GM18858 (cell line): ENCODE measurements around the gene GUCA2A.

Experiments used
- ATAC-seq: cut with Tn5 transposase; IDR thresholded peaks from one replicate; pipeline ENCODE4 v1.9.1; 2021; ENCODE audit not compliant: unreplicated experiment

GUCA2A gene

GRCh38 chr1:42155362-42155761 lies 9.2 kb downstream of the GUCA2A start:
- no peak for ATAC-seq

GRCh38 chr1:42154685-42155084 lies 9.9 kb downstream of the GUCA2A start:
- no peak for ATAC-seq

DNA sequence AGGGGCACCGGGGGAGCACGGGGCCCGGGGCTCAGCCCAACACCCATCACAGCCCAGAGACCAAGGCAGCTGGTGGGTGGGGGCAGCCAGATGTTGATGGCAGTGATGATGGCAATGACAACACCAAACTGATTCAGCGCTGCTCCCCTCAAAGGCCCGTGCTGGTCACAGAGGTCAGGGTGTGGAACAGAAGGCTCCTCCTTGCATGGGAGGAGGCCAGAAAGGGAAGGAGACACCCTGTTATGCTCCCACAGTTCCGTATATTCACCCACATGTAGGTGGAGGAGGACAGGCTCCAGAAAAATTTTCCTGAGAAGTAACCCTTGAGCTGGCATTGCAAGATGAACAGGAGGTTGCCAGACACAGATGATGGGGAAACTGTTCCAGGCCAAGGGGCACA lies 10.9 kb downstream of the GUCA2A start:
- no peak for ATAC-seq

DNA sequence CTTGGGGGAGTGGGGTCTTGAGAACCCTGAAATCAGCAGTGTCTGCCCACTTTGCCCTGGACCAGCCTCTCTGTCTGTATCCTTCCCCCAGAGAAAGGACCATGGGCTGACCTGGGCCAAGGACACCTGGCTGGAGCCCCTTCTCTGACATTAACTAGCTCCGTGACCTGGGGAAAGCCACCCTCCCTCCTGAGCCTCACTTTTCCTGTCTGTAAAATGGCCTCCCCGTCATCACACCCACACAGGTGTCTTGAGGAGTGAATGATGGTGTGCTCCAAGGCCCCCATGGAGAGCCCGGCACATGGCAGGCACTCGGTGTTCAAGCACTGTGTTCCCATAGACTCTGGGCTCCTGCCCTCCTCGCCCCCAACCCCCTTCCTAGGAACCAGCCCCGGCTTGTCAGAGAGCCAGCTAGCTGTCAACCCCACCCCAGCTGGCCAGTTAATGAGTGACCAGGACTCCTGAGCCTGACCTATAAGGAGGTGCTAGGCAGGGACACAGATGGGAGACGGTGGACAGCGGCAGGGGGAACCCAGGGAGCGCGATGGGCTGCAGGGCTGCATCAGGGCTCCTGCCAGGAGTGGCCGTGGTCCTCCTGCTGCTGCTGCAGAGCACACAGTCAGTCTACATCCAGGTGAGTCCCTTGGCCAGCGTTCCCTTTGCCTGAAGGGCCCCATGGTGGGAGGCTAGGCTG lies 11.5 kb downstream of the GUCA2A start, which contains the start of gene GUCA2B:
Gene GUCA2B (plus strand): TSS at position 504 of the 694 bp plus-strand sequence. CDS start 41 bp downstream, at position 545.
- ATAC-seq, result no peak

- ATAC-seq, result no peak
These were observed 12.4 kb downstream of the GUCA2A start for GRCh38 chr1:42152119-42152518.

- no peak for ATAC-seq
These were observed 13.9 kb downstream of the GUCA2A start for GRCh38 chr1:42150651-42151050.

DNA sequence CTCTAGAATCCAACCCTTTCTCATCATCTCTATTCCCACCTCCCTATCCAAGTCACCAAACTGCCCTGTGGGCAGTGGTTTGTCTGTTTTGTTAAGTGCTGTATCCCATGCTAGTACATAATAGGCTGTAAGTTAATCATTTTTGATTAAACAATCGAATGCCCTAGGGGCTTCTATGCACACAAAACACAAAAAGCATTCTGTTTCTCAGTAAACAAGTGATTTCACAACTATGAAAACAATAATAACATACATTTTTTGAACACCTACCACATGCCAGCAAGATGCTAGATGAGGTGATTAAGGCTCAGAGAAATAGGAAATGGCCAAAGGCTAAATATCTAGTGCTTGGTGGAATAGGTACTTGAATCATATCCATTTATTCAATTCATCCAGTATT lies 16.4 kb downstream of the GUCA2A start:
- no peak for ATAC-seq

GRCh38 chr1:42146626-42147320 lies 17.8 kb downstream of the GUCA2A start:
- ATAC-seq, result no peak

GRCh38 chr1:42145764-42146625 lies 18.6 kb downstream of the GUCA2A start:
- ATAC-seq, result no peak

- no peak for ATAC-seq
These were observed 19.2 kb downstream of the GUCA2A start for GRCh38 chr1:42145389-42145716.

DNA sequence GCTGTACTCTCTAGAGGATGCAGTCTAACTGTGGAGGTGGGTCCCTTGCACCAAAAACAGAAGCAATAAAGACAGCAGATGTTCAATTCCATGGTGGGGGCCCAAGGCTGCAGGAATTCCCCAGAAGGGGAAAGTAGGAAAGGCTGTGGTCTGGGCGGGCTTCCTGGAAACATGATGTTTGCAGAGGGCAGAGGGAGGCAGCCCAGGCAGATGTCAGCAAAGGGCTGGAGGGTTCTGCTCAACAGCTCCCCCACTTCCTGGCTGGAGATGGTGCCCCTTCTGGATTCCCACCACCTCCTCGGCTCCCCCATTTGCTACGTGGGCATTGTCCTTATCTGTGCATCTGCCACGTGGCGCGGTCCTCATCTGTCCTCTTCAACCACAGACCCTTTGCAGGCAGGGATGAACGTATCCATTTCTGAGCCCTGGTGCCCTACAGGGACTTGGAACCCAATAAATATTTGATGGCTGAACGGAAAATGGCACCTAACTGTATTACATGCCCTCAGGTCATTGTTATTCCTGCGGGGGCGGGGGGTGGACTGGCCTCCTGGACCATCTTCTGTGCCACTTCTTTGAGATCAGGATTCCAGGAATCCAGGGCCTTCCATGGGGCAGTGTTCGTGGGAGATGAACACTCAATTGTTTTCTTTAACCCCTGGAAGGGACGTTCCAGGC lies 19.7 kb downstream of the GUCA2A start:
- no peak for ATAC-seq

DNA sequence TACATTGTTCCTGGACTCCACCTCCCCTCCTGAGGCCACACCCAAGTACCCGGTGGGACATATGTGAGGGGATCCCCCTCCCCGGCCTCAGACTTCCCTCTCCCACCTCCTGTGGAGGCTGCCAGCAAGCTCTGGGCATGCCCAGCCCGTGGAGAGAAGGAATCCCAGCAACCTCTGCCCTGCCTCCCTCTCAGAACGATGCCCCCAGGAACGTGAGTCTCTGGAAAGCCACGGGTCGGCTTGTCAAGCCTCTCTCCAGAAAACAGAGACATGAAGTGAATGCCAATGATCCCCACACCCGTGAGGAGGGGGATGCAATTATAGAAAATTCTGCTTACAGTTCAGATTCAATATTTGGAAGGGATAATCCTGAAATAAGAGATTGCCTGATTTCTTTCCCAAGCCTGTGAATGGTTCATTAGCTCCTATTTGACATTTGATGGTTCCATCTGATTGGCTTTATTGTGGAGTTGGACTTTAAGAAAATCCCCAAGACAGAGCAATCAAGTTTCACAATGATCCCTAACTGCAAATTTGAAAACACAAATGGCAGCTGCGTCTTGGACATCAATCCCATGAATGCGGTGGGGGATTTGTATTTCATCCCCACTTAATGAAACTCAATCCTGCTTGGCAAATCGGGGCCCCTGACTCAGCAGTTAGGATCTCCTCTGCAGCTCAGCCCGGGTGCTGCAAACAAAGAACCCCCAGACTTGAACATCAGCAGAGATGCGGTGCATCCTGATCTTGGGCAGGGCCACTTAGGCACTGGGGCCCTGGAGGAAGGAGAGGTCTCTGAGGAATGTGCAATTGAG lies 20.4 kb downstream of the GUCA2A start:
- no peak for ATAC-seq

- ATAC-seq, result no peak
These were observed 21.5 kb downstream of the GUCA2A start for GRCh38 chr1:42142894-42143675.

DNA sequence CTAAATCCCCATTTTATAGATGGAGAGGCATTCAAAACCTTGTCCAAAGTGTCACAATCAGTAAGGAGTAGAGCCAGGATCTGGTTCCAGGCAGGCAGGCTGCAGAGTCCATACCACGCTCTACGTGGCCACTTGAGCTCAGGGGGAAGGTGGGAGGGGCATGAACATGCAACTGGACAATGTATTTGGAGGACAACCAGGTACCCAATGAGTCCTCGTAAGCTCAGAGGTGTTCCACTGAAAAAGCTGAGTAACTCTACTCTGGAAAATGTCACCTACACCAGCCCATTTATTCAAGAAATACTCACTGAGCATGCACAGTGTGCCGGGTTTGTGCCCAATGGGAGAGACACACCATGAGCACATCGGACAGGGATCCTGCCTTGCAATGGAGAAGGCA lies 22.6 kb downstream of the GUCA2A start:
- ATAC-seq, result no peak

- ATAC-seq, result no peak
These were observed 24.4 kb downstream of the GUCA2A start for GRCh38 chr1:42140191-42140590.

GRCh38 chr1:42139444-42139843 lies 25.1 kb downstream of the GUCA2A start:
- ATAC-seq, result no peak

DNA sequence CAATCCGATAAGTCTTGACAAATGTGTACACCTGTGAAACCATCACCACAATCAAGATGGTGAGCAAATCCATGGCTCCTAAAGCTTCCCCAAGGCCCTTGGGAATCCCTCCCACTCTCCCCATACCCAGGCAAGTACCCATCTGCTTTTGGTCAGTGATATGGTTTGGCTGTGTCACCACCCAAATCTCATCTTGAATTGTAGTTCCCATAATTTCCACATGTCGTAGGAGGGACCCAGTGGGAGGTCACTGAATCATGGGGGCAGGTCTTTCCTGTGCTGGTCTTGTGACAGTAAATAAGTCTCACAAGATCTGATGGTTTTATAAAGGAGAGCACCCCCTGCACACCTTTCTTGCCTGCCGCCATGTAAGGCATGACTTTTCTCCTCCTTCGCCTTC lies 26.0 kb downstream of the GUCA2A start:
- no peak for ATAC-seq

DNA sequence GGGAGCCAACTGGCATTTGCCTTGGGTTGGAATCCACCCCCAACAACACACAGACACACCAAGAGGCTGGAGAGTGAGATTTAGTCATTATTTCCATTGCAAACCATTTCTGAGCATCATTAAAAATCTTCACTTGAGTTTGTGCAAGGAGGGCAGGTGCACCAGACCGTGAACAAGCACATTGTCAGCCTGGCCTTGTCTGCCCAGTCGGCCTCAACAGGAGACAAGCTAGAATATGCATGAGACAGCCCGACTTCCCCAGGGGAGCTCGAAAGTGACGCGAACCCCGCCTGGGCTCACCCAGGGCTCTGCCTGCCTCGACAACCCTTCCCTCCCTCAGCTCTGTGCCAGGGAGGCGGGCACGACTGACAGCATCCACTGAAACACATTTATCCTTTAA lies 26.8 kb downstream of the GUCA2A start:
- no peak for ATAC-seq

- ATAC-seq, result no peak
These were observed 28.1 kb downstream of the GUCA2A start for GRCh38 chr1:42136466-42136865.

DNA sequence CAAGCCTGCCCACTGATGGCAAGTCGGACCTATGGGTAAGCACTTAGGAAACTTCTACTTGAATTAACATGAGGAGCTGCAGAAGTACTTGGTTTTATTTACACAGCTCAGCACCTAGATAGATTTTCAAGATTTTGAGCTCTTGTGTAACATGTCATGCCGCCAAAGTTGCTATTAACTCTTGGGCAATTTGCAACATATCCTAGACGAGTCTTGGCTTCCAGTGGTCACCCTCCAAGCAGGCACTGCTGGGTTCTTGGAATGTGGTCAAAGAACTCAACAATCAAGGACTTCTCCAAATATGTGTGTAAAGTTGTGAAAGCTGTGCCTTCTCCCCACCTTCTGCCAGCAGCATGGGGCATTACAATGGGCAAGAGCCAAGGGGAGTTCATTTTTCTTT lies 29.1 kb downstream of the GUCA2A start:
- no peak for ATAC-seq
